Measurements from ENCODE around the gene NABP1.

Gene NABP1

GRCh38 chr2:191653667-191654391 is 24.1 kb upstream of the NABP1 start:
- FAIRE-seq (no peak), DNase-seq (ENCODE audit: insufficient read length) (no peak)
- no peak for TF ChIP-seq TAF1 (IDR thresholded peaks at IDR 0.05; ENCODE audit: borderline replicate concordance, low read depth, low read length)
- TF ChIP-seq POLR2AphosphoS5 (IDR thresholded peaks at IDR 0.05; ENCODE audit: low read depth, low read length), result no peak
- no peak for TF ChIP-seq POLR2A (IDR thresholded peaks at IDR 0.05; ENCODE audit: low read depth, low read length)

GRCh38 chr2:191656391-191656790 is 21.5 kb upstream of the NABP1 start:
- DNase-seq (ENCODE audit: insufficient read length) (no peak), FAIRE-seq (no peak)
- TF ChIP-seq POLR2A (IDR thresholded peaks at IDR 0.05; ENCODE audit: low read depth, low read length) (no peak), POLR2AphosphoS5 (IDR thresholded peaks at IDR 0.05; ENCODE audit: low read depth, low read length) (no peak), TAF1 (IDR thresholded peaks at IDR 0.05; ENCODE audit: borderline replicate concordance, low read depth, low read length) (no peak)

- DNase-seq (ENCODE audit: insufficient read length), result no peak
- no peak for TF ChIP-seq POLR2AphosphoS5 (IDR thresholded peaks at IDR 0.05; ENCODE audit: low read depth, low read length)
- TF ChIP-seq TAF1 (IDR thresholded peaks at IDR 0.05; ENCODE audit: borderline replicate concordance, low read depth, low read length), result no peak
Observed at GRCh38 chr2:191656792-191657191, 21.1 kb upstream of the NABP1 start.

GRCh38 chr2:191657977-191658376 is 20.0 kb upstream of the NABP1 start:
- no peak for DNase-seq (ENCODE audit: insufficient read length)
- TF ChIP-seq POLR2AphosphoS5 (IDR thresholded peaks at IDR 0.05; ENCODE audit: low read depth, low read length), result no peak
- TF ChIP-seq TAF1 (IDR thresholded peaks at IDR 0.05; ENCODE audit: borderline replicate concordance, low read depth, low read length), result no peak
- no peak for FAIRE-seq

More at GRCh38 chr2:191656792-191657191, 21.1 kb upstream of the NABP1 start:
- FAIRE-seq, result peak; percentile 5

GRCh38 chr2:191659198-191659597 is 18.7 kb upstream of the NABP1 start:
- no peak for FAIRE-seq
- TF ChIP-seq TAF1 (IDR thresholded peaks at IDR 0.05; ENCODE audit: borderline replicate concordance, low read depth, low read length), result no peak
- no peak for TF ChIP-seq POLR2A (IDR thresholded peaks at IDR 0.05; ENCODE audit: low read depth, low read length)
- no peak for TF ChIP-seq POLR2AphosphoS5 (IDR thresholded peaks at IDR 0.05; ENCODE audit: low read depth, low read length)

GRCh38 chr2:191660575-191660974 is 17.4 kb upstream of the NABP1 start:
- no peak for DNase-seq (ENCODE audit: insufficient read length)
- no peak for TF ChIP-seq POLR2A (IDR thresholded peaks at IDR 0.05; ENCODE audit: low read depth, low read length)
- no peak for TF ChIP-seq POLR2AphosphoS5 (IDR thresholded peaks at IDR 0.05; ENCODE audit: low read depth, low read length)
- TF ChIP-seq TAF1 (IDR thresholded peaks at IDR 0.05; ENCODE audit: borderline replicate concordance, low read depth, low read length), result no peak
- FAIRE-seq, result no peak

More at GRCh38 chr2:191659198-191659597, 18.7 kb upstream of the NABP1 start:
- no peak for DNase-seq (ENCODE audit: insufficient read length)

GRCh38 chr2:191661097-191661924 is 16.6 kb upstream of the NABP1 start:
- FAIRE-seq (peak; percentile 21), DNase-seq (ENCODE audit: insufficient read length) (no peak)
- TF ChIP-seq TAF1 (IDR thresholded peaks at IDR 0.05; ENCODE audit: borderline replicate concordance, low read depth, low read length) (no peak), POLR2A (IDR thresholded peaks at IDR 0.05; ENCODE audit: low read depth, low read length) (no peak), POLR2AphosphoS5 (IDR thresholded peaks at IDR 0.05; ENCODE audit: low read depth, low read length) (no peak)

- DNase-seq (ENCODE audit: insufficient read length) (no peak), FAIRE-seq (peak; percentile 91)
- TF ChIP-seq TAF1 (IDR thresholded peaks at IDR 0.05; ENCODE audit: borderline replicate concordance, low read depth, low read length), result no peak
- no peak for TF ChIP-seq POLR2A (IDR thresholded peaks at IDR 0.05; ENCODE audit: low read depth, low read length)
- TF ChIP-seq POLR2AphosphoS5 (IDR thresholded peaks at IDR 0.05; ENCODE audit: low read depth, low read length), result no peak
Observed at GRCh38 chr2:191664823-191665677, 12.9 kb upstream of the NABP1 start.

GRCh38 chr2:191666226-191666625 is 11.7 kb upstream of the NABP1 start:
- DNase-seq (ENCODE audit: insufficient read length), result no peak
- FAIRE-seq, result no peak
- TF ChIP-seq POLR2A (IDR thresholded peaks at IDR 0.05; ENCODE audit: low read depth, low read length) (no peak), TAF1 (IDR thresholded peaks at IDR 0.05; ENCODE audit: borderline replicate concordance, low read depth, low read length) (no peak), POLR2AphosphoS5 (IDR thresholded peaks at IDR 0.05; ENCODE audit: low read depth, low read length) (no peak)

- FAIRE-seq (peak; percentile 97), DNase-seq (ENCODE audit: insufficient read length) (no peak)
- TF ChIP-seq TAF1 (IDR thresholded peaks at IDR 0.05; ENCODE audit: borderline replicate concordance, low read depth, low read length) (0 out of 2 replicates have a peak, but pooled peaks have one; percentile 48), POLR2A (IDR thresholded peaks at IDR 0.05; ENCODE audit: low read depth, low read length) (peak; percentile 47; the same call in 1 of the 2 replicates), POLR2AphosphoS5 (IDR thresholded peaks at IDR 0.05; ENCODE audit: low read depth, low read length) (peak; percentile 58; the same call in 1 of the 2 replicates)
Observed at GRCh38 chr2:191666732-191667131, 11.2 kb upstream of the NABP1 start.

- FAIRE-seq (peak; percentile 91), DNase-seq (ENCODE audit: insufficient read length) (no peak)
- TF ChIP-seq POLR2AphosphoS5 (IDR thresholded peaks at IDR 0.05; ENCODE audit: low read depth, low read length), result no peak
Observed at GRCh38 chr2:191670076-191670475, 7.9 kb upstream of the NABP1 start.
